Stimulated activated CD8-positive, alpha-beta memory T cell treated with anti-CD3 and anti-CD28 coated beads, Interleukin-7, amount 100 ng/mL, for 48 hours (primary cell): ENCODE results near the gene OLFML3.

Experiments
- DNase-seq, 2 donors: peaks; one replicate each; pipeline ENCODE4 v3.0.0-alpha.2; 2020; ENCODE audit warnings: low read depth in 1 of 2; ENCODE audit errors: extremely low read depth in 1 of 2

The OLFML3 gene

DNA sequence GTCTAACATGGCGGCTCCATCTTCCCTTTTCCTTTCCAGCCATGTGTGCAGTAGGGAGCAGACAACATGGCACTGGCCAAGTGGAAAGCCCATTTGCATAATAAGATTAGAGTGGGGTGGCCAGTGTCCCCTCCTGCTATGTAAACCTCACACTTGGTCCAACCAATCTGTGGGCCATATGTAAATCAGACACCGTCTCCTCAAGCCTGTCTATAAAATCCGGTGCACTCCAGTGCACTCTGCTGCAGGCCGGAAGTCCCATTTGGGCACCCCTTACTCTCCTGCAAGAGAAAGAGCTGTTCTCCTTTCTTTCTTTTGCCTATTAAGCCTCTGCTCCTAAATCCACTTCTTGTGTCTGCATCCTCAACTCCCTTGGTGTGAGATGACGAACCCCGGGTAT lies 44.1 kb downstream of the OLFML3 start:
- DNase-seq = no peak

DNA sequence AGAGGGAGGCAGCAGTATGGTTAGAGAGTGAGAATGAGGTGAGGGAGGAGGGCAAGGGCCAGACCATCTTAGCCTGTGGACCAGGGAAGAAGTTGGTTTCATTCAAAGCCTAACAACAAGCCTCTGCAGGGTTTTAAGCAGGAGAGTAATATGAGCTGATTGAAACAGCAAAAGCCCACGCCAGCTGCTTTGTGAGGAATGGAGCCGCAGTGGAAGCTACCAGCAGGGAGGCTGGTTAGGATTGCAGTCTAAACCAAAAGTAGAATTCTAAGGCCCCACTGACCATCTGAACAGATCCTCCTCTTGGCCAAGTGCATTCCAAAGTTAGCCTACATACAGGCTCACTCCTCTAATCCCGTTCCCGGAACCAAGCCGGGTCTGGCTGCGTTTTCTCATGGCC lies 44.8 kb downstream of the OLFML3 start:
- DNase-seq = no peak

DNA sequence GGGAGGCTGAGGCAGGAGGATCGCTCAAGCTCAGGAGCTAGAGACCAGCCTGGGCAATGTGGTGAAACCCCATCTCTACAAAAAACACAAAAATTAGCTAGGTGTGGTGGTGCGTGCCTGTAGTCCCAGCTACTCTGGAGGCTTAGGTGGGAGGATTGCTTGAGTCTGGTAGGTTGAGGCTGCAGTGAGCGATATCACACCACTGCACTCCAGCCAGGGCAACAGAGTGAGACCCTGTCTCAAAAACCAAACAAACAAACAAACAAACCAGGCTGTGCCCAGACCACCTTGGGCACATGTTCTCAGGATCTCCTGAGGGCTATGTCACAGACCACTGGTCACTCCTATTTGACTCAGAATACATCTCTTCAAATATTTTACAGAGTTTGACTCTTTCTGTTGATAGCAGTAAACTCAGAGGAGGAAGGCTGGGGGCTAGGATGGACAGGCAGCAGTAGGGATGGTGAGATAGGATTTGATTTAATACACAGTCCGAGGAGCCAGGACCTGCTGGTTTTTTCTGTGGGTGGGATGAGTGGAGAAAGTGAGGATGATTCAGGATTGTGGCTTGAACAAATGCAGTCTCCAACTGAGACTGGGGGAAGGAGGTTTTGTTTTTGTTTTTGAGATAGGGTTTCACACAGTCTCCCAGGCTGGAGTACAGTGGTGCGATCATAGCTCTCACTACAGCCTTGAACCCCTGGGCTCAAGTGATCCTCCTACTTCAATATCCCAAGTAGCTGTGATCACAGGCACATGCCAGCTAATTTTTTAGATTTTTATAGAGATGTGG lies 46.5 kb downstream of the OLFML3 start:
- no peak for DNase-seq

DNA sequence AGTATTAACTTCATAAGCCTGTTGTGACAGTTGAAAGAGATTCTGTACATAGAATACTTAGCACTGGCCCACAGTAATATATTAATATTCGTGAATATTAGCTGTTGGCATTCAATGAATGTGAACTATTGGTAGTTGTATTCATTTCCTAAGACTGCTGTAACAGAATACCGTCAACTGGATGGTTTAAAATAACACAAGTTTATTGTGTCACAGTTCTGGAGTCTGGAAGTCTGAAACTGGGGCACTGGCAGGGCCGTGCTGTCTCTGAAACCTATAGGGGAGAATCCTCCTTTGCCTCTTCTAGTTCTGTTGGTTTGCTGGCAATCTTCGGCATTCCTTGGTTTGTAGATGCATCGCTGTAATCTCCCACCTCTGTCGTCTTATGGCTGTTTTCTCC lies 47.5 kb downstream of the OLFML3 start:
- DNase-seq = no peak
